Glutamatergic neuron (in vitro differentiated cells): Measurements from ENCODE around the gene FAM107B. TPM values are rescaled to one million over a fixed set of nuclear protein-coding genes. Genes with fewer than 3 reads are reported as not detected.
"Not testable (repeated sequence)": the region's sequence is repeated elsewhere in the genome, so short reads cannot be mapped to it uniquely, and the experiment has no call there.

Experiments used
- DNase-seq: peaks from one replicate; pipeline ENCODE4 v3.0.0; 2022
- H3K27ac Mint-ChIP-seq: one replicate; pipeline ENCODE4 v1.8.0; 2020; ENCODE audit warnings: mild to moderate bottlenecking, mixed read lengths, inconsistent platforms; ENCODE audit not compliant: unreplicated experiment
- H3K27me3 Mint-ChIP-seq: one replicate; pipeline ENCODE4 v1.8.0; 2020; ENCODE audit warnings: mild to moderate bottlenecking, moderate library complexity, mixed read lengths, inconsistent platforms; ENCODE audit not compliant: unreplicated experiment
- H3K36me3 Mint-ChIP-seq: one replicate; pipeline ENCODE4 v1.8.0; 2020; ENCODE audit warnings: mild to moderate bottlenecking, mixed read lengths, inconsistent platforms; ENCODE audit not compliant: unreplicated experiment
- H3K4me1 Mint-ChIP-seq: one replicate; pipeline ENCODE4 v1.8.0; 2020; ENCODE audit warnings: mild to moderate bottlenecking, low read depth, mixed read lengths, inconsistent platforms; ENCODE audit not compliant: unreplicated experiment
- H3K4me3 Mint-ChIP-seq: one replicate; pipeline ENCODE4 v1.8.0; 2020; ENCODE audit warnings: mild to moderate bottlenecking, mixed read lengths, inconsistent platforms; ENCODE audit not compliant: unreplicated experiment
- H3K9me3 Mint-ChIP-seq: one replicate; pipeline ENCODE4 v1.8.0; 2020; ENCODE audit warnings: mild to moderate bottlenecking, moderate library complexity, mixed read lengths, inconsistent platforms; ENCODE audit not compliant: unreplicated experiment
- CTCF ChIP-seq: fragments of 200-600 bp; sonication (generic); IDR thresholded peaks from one replicate; pipeline ENCODE4 v1.5.0; 2021; ENCODE audit not compliant: partially characterized antibody, unreplicated experiment
- total RNA-seq: library from RNA; stranded (reverse); fragmentation: NEBNext Ultra II Directional; extraction: Animal tissue kit (Norgen Biotek cat#: 25700); gene quantifications from one replicate; pipeline ENCODE4 v1.2.1, GENCODE V29; 2021; ENCODE audit not compliant: unreplicated experiment

The FAM107B gene
- total RNA-seq, 1 donor from 2014 or later: 88.6 TPM

DNA sequence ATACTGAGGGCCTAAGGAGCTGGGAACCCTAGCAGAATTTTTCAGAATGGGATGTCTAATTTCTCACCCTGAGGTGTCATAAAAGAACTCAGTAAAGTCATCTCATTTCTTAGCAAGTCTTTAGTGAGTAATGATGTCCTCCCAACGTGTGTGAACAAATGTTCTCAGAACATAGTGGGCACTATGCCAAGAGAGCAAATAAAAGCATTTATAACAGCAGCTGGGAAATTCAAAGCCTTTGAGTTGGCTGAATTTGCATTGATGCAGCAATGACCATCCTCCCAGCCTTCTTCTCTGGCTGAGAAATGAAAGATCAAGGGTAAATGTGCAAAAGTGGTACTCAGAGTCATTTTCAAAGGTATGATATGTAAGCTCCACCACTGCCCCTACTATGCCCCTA lies 109.4 kb downstream of the FAM107B start:
- H3K27me3 Mint-ChIP-seq: peaks cover 2% of the 10 kb centered on the region
- no peak for DNase-seq
- no peak for TF ChIP-seq CTCF
- peaks cover 2% of the 10 kb centered on the region for H3K4me1 Mint-ChIP-seq
- peaks cover 4% of the 10 kb centered on the region for H3K36me3 Mint-ChIP-seq
- no peak overlapping the region for H3K27ac Mint-ChIP-seq
- H3K4me3 Mint-ChIP-seq: no peak overlapping the region
- peaks cover 7% of the 10 kb centered on the region for H3K9me3 Mint-ChIP-seq

- H3K27me3 Mint-ChIP-seq: peaks cover 2% of the 10 kb centered on the region
- no peak overlapping the region for H3K4me3 Mint-ChIP-seq
- H3K36me3 Mint-ChIP-seq: peaks cover 4% of the 10 kb centered on the region
- TF ChIP-seq CTCF: no peak
- DNase-seq: no peak
- H3K27ac Mint-ChIP-seq: no peak overlapping the region
- H3K9me3 Mint-ChIP-seq: peaks cover 7% of the 10 kb centered on the region
- peaks cover 2% of the 10 kb centered on the region for H3K4me1 Mint-ChIP-seq
Observed at GRCh38 chr10:14664345-14664744, 110.4 kb downstream of the FAM107B start.

DNA sequence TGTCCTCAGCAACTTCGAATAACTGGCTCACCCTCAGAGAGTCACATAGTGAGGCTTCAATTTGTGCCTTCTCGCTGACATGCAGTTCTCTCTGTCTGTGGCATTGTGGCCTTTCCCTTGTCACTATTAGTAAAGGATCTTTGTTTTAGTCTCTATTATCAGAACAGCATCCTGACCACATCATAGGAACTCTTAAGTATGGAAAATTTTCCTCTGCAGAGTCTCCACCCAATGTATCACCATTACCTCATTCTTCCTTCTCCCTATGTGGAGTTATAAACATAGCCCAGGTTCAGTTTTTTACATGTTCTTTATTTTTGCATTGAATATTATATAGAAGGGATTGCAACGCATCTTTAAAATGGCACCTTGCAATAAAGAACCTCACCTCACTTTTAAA lies 112.9 kb downstream of the FAM107B start:
- H3K36me3 Mint-ChIP-seq: peaks cover 15% of the 10 kb centered on the region
- H3K27ac Mint-ChIP-seq: no peak overlapping the region
- H3K9me3 Mint-ChIP-seq: peaks cover 7% of the 10 kb centered on the region
- H3K4me3 Mint-ChIP-seq: no peak overlapping the region
- H3K27me3 Mint-ChIP-seq: peaks cover 2% of the 10 kb centered on the region
- TF ChIP-seq CTCF: no peak
- H3K4me1 Mint-ChIP-seq: no peaks in the 10 kb centered on the region
- DNase-seq: no peak

- no peak for DNase-seq
- peaks cover 2% of the 10 kb centered on the region for H3K27me3 Mint-ChIP-seq
- H3K4me1 Mint-ChIP-seq: no peaks in the 10 kb centered on the region
- peaks cover 2% of the 10 kb centered on the region for H3K9me3 Mint-ChIP-seq
- no peak overlapping the region for H3K27ac Mint-ChIP-seq
- no peak for TF ChIP-seq CTCF
- no peak overlapping the region for H3K4me3 Mint-ChIP-seq
- peaks cover 15% of the 10 kb centered on the region for H3K36me3 Mint-ChIP-seq
Observed at GRCh38 chr10:14660831-14661230, 113.9 kb downstream of the FAM107B start.

DNA sequence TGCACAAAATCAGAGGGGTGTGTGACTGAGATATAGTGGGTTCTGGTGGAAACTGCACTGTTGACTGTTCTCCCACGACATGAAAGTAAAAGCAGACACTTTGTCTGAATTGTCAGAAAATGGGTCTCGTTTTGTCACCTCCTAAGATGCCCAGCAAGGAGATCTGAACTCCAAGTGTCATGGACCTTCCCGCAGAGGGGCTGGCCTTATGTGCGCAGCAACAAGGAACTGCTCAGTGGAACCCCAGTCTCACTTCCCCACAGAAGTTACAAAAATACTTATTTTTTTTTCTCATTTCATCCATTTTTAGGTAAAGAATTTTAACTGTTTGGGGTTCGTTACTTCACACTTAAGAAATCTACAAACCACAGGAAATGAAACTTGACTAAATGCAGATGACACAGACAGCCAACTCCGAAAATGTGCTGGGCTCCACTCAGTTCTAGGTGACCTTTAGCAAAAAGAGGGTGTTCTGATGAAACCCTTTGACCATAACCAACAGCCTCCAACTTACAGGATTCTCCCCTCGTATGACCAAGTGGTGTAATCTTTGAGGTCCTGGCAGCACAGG lies 115.0 kb downstream of the FAM107B start:
- Mint-ChIP-seq H3K4me1 (peaks cover 2% of the 10 kb centered on the region), H3K27ac (no peak overlapping the region), H3K9me3 (peaks cover 2% of the 10 kb centered on the region), H3K27me3 (peaks cover 2% of the 10 kb centered on the region), H3K36me3 (peaks cover 15% of the 10 kb centered on the region), H3K4me3 (no peak overlapping the region)
- DNase-seq: no peak
- no peak for TF ChIP-seq CTCF

GRCh38 chr10:14659137-14659536 lies 115.6 kb downstream of the FAM107B start:
- not testable (repeated sequence) for H3K27ac Mint-ChIP-seq, H3K9me3 Mint-ChIP-seq, H3K4me3 Mint-ChIP-seq, H3K4me1 Mint-ChIP-seq, DNase-seq, H3K27me3 Mint-ChIP-seq
- peaks cover 14% of the 10 kb centered on the region for H3K36me3 Mint-ChIP-seq
